ENCODE measurements around the gene SUCO. TPM values are rescaled to one million over a fixed set of nuclear protein-coding genes. Genes with fewer than 3 reads are reported as not detected.

SUCO gene
- total and polyA plus RNA-seq, 12 donors = 14.0 to 108 (median 34.4) TPM

GRCh38 chr1:172603816-172604215 lies 70.9 kb downstream of the SUCO start:
- Histone ChIP-seq H3K4me3 (no peak overlapping the region), H3K4me1 (replicated peaks in 1 of 2) (peaks cover 0 to 9% of the 10 kb centered on the region in 2 donors), H3K9me3 (replicated peaks in 1 of 3) (peaks cover 0 to 6% (median 0%) of the 10 kb centered on the region in 3 donors), H3K27ac (no peak overlapping the region), H3K36me3 (replicated peaks in 1 of 2) (peaks cover 0 to 5% of the 10 kb centered on the region in 2 donors), H3K27me3 (no peaks in the 10 kb centered on the region)
- no peak for DNase-seq
- intact Hi-C loops (cut with DNase I) = no loop called here
- TF ChIP-seq POLR2A (IDR thresholded peaks at IDR 0.05) (no peak), CTCF (IDR thresholded peaks at IDR 0.05) (no peak)
- 93 to 96% (median 95%) methylated on average over 4 of the region's 4 CpGs for WGBS, 4 donors

- DNase-seq = no peak
- 91 to 95% (median 95%) methylated on average over 2 of the region's 2 CpGs for WGBS, 4 donors
- H3K9me3 ChIP-seq (replicated peaks in 1 of 3) = peaks cover 0 to 6% (median 0%) of the 10 kb centered on the region in 3 donors
- no peak overlapping the region for H3K4me3 ChIP-seq
- peaks cover 0 to 14% of the 10 kb centered on the region in 2 donors for H3K36me3 ChIP-seq (replicated peaks in 1 of 2)
- no peaks in the 10 kb centered on the region for H3K27me3 ChIP-seq
- no peak overlapping the region for H3K27ac ChIP-seq
- intact Hi-C loops (cut with DNase I) = no loop called here
- peaks cover 0 to 9% of the 10 kb centered on the region in 2 donors for H3K4me1 ChIP-seq (replicated peaks in 1 of 2)
- TF ChIP-seq CTCF (IDR thresholded peaks at IDR 0.05) = no peak
- TF ChIP-seq POLR2A (IDR thresholded peaks at IDR 0.05) = no peak
Measured at GRCh38 chr1:172605641-172606040, 72.7 kb downstream of the SUCO start.

DNA sequence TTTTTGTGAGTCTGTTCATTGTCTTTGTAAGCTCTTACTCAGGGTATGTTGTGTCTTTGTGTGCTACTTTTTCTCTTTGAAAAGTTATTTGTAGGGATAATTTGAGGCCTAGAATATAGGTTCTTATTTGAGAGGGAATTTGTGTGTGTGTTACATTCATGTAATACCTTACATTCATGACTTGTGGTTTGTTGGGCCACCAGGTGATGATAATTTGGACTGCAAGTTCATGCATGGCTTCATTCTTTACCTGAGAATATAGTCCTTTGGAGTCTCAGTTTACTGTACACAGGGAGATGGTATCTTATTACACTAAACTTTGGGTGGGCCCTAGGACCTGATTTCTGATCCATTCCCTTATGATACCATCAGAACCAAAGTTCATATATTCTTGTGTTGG lies 74.2 kb downstream of the SUCO start:
- Histone ChIP-seq H3K4me1 (replicated peaks in 1 of 2) (peaks cover 0 to 9% of the 10 kb centered on the region in 2 donors), H3K9me3 (replicated peaks in 1 of 3) (peaks cover 0 to 6% (median 0%) of the 10 kb centered on the region in 3 donors), H3K27ac (no peak overlapping the region), H3K4me3 (no peak overlapping the region), H3K36me3 (replicated peaks in 1 of 2) (peaks cover 0 to 19% of the 10 kb centered on the region in 2 donors), H3K27me3 (no peaks in the 10 kb centered on the region)
- no peak for TF ChIP-seq POLR2A (IDR thresholded peaks at IDR 0.05)
- TF ChIP-seq CTCF (IDR thresholded peaks at IDR 0.05) = no peak
- DNase-seq = no peak
- intact Hi-C loops (cut with DNase I) = no loop called here

GRCh38 chr1:172608098-172608601 lies 75.2 kb downstream of the SUCO start:
- H3K4me3 ChIP-seq = no peak overlapping the region
- H3K9me3 ChIP-seq (replicated peaks in 1 of 3) = peaks cover 0 to 6% (median 0%) of the 10 kb centered on the region in 3 donors
- no peak for DNase-seq
- WGBS, 4 donors = 91 to 97% (median 93%) methylated on average over 4 of the region's 4 CpGs
- TF ChIP-seq CTCF (IDR thresholded peaks at IDR 0.05) (no peak), POLR2A (IDR thresholded peaks at IDR 0.05) (no peak)
- peaks cover 0 to 9% of the 10 kb centered on the region in 2 donors for H3K4me1 ChIP-seq (replicated peaks in 1 of 2)
- H3K27me3 ChIP-seq = no peaks in the 10 kb centered on the region
- no peak overlapping the region for H3K27ac ChIP-seq
- intact Hi-C loops (cut with DNase I) = no loop called here
- H3K36me3 ChIP-seq (replicated peaks in 1 of 2) = peaks cover 0 to 19% of the 10 kb centered on the region in 2 donors
